Myocyte (in vitro differentiated cells): ENCODE measurements around the gene GRID2. TPM values are rescaled to one million over a fixed set of nuclear protein-coding genes. Genes with fewer than 3 reads are reported as not detected.
A peak's percentile ranks its signal among the peaks of the same experiment; 100 is the strongest.

Experiments
- DNase-seq: peaks from one replicate; pipeline ENCODE4 v3.0.0-alpha.2; 2012; ENCODE audit warnings: low read depth
- total RNA-seq: library from RNA; depleted of rRNA; stranded (reverse); fragments of >200 nt; gene quantifications from 2 replicates; pipeline ENCODE4 v1.2.3, GENCODE V29; 2014

GRID2 gene
- total RNA-seq, 1 donor from 2014 or later = 0.16 TPM

GRCh38 chr4:93732509-93732908, 1428.7 kb downstream of the GRID2 start:
- no peak for DNase-seq

DNA sequence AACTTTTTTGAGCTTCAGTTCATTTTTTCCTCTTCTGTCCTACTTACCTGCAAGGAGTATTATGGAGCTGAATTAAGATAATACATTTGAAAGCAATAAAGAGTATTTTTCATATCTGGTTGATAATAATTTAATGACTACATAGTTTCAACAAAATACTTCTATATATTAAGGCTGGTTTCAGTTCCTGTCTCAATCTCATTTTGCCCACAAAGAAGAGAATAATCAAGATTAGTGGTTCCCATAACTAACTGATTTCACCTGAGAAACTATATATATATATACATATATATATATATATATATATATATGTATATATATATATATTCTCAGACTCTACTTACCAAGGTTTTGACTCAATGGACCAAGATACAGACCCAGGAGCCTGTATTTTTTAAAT, 1437.1 kb downstream of the GRID2 start:
- no peak for DNase-seq

DNA sequence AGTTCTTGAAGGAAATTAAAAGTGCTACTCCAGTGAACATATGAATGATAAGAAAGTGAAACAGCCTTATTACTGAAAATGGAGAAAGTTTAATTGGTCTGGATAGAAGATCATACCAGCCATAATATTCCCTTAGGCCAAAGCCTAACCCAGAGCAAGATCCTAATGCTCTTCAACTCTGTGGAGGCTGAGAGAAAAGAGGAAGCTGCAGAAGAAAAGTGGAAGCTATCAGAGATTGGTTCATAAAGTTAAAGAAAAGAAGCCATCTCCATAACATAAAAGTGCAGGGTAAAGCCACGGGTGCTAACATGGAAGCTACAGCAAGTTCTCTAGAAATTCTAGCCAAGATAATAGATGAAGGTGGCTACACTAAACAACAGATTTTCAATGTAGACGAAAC, 1439.3 kb downstream of the GRID2 start:
- no peak for DNase-seq

DNA sequence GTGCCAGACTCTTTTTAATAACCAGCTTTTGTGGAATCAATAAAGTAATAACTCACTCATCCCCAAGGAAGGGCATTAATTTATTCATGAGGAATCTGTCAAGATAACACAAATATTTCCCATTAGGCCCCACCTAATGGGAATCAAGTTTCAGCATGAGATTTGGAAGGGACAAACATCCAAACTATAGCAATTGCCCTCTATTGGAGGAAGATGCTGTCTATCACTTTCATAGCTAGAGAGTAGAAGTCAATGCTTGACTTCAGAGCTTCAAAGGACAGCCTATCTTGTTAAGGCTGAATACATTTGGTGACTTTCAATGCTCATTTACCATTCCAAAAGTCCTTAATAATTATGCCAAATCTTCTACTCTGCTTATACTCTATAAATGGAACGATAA, 1439.9 kb downstream of the GRID2 start:
- no peak for DNase-seq

DNA sequence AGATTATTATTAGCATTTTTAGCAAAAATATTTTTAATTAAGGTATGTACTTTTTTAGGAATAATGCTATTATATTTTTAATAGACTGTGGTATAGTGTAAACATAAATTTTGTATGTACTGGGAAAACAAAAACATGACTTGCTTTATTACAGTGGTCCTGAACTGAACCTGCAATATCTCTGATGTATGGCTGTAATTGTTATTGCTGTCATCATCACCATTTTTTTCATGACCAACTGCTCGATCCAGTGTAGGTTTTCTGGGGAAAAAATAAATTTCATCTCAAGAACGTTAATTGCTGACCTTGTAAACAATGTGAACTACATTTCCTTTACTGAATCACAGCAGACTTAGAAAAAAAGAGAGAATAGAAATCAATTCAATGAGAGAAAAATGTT, 1441.2 kb downstream of the GRID2 start:
- DNase-seq = no peak

DNA sequence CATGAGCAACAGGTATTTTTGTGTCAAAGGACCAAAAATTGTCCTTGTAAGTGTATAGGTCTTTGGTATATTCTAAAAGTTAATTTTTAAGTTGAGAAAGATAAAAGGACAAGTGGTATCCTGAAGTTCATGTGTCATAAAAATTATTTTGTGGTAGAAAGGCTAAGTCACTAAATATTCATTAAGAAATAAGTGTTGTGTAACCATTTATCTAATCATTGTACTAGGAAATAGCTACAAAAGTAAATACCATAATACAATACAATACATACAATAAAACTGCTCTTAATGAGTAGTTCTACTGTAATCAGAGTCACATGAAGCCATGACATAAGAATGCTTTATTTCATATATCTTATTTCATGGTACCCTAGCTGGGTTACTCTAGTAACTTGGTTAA, 1442.3 kb downstream of the GRID2 start:
- DNase-seq = no peak

DNA sequence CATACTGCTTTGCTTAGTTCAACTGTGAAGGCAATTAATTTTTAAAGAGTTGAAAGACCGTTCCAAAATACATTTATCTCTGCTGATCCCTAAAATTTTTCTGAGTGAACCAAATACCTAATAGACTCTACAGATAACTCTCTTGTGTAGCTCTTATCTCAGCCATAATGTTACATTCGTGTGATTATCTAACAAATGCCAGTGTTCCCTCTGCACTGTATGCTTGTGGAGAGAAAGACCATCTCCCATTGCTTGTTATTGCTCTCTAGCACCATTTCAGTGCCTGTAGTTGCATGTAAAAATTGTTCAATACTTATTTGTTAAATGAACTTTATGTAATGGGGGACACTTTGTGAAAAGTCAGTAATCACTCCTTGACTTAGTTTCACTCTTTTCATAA, 1443.5 kb downstream of the GRID2 start:
- no peak for DNase-seq

- no peak for DNase-seq
Observed at GRCh38 chr4:93748373-93749291, 1444.9 kb downstream of the GRID2 start.

DNA sequence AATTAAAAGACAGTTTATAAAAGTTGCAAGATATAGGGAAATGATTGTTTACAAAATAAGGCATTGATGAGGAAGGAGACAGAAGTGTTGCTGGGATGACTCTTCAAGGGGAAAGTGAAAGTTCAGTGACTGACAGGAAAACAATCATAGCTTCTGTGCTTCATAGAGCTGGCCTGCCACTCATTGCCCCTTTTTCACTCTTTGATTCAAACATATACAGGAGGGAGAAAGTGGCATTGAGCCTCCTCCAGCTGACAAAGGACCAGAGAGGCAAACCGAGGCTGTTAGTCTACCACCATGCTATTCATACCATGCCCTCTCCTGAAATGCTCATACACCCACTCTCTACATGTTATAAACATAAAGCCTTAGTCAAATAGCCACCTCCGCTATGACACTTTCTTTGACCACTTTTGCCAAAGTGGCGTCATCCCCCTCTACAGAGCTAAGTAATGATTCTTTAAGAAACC, 1445.6 kb downstream of the GRID2 start:
- no peak for DNase-seq

GRCh38 chr4:93751411-93751810, 1447.6 kb downstream of the GRID2 start:
- DNase-seq = no peak

DNA sequence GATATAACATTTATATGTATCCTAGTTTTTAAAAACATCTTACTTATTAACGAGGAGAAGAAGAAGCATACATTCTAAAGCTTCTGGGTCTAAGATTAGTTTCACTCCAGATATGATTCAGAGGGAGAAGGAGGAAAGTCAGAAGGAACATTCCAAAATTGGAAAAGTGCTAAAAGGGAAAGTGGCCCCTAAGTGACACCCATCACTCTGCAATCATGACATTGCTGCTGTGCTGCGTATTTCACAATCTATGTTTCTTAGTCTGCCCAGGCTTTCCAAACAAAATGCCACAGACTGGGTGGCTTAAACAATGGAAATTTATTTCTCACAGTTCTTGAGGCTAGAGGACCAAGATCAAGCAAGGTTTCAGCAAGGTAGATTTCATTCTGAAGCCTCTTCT, 1452.3 kb downstream of the GRID2 start:
- no peak for DNase-seq

GRCh38 chr4:93759506-93759905, 1455.7 kb downstream of the GRID2 start:
- no peak for DNase-seq

DNA sequence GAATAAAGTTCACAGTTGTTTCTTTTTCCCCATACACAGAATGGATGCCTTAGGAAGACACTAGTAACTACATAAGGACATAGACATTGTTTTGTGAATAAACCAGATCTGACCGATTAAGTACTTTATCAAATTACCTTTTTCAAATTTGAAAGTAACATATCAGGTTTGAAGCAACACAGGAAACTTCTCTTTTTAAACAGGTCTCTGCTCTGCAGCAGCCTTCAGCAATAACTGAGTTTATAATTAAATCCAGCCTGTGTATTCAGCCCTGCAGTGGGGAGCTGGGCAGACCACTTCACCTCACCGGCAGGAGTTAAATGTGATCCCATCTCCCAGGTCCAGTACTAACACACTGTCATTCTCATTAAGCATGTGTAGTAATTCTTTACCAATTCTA, 1456.5 kb downstream of the GRID2 start:
- DNase-seq = no peak

DNA sequence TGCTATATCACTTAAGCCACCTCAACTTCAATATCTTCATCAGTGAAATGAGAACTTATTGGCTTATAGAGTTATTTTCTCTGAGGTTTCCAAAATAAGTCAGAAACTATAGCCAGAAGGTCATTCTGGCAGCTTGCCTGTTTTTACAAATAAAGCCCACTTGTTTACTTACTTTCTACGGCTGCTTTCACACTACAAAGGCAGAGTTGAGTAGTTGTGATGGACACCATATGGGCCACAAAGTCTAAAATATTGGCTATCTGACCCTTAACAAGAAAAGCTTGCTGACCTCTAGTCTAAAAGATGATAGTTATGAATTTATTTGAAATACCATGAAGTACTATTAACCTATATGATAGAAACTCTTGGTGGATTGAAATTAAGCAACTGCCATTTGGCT, 1457.5 kb downstream of the GRID2 start:
- no peak for DNase-seq

DNA sequence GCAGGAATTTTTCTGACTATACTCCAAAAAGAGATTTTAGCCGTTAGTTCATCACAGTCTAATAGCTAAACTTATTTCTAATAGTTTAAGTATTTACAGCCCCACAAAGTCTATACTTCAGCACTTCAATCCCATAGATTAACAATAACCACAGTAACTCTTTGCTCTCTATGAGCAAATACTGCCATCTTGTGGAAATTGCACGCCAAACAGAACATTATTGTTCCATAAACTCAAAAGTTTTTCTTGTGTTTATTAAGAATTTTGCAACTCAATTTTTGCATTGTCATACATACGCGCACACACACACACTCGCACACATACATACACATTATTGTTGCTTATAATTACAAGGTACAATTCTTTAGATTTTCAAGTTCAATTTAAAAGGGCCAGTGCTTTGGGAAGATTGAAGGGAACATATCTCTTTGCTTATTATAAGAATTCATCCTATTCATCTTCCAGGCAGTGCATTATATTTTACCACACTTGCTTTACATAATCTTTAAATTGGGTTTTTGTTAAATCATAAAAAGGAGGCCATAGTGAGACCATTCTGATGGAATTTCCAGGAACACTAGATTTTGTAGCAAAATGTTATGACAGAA, 1461.0 kb downstream of the GRID2 start:
- DNase-seq = peak; percentile 50

GRCh38 chr4:93767917-93768316, 1464.2 kb downstream of the GRID2 start:
- no peak for DNase-seq

DNA sequence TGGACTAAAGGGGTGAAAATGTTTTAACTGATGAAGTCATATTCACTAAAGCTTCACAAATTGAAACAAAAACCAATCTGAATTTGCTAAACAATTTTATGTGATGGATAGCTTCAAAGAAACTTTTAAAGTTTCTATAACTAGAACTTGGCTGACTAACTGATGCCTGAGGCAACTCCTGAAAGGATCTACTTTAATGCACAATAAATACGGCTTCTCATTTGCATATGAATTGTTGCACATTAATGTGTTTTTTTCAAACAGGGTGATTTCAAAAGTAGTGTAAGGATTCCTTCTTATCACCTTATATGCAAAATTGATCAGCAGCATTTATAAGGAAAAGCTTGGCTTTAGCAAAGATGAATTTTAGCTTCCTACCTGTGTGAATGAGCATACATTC, 1466.4 kb downstream of the GRID2 start:
- no peak for DNase-seq

DNA sequence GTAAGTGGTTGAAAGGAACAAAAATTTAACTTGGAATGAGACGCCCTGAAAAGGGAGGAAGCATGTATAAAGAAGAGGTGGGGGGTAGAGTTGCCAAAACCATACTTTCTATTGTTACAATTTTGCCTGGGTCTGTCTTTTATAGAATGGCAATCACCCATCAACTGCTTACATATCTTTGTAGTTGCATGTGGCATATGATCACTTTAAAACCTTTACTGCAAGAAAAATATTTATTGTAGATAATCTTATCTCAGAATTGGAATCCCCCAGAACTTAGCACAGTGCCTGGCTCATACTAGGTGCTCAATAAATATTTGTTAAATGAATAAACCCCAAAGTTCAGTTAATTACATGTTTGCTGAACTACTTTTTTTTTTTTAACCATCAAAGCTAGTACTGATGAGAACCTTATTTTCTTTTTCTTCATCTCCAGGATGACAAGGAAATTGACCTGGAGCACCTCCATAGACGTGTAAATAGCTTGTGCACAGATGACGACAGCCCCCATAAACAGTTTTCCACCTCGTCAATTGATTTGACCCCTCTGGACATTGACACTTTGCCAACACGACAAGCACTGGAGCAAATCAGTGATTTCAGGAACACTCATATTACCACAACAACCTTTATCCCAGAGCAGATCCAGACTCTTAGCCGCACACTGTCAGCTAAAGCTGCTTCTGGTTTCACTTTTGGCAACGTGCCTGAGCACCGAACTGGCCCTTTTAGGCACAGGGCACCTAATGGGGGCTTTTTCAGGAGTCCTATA, 1468.1 kb downstream of the GRID2 start:
- no peak for DNase-seq

- no peak for DNase-seq
Observed at GRCh38 chr4:93772858-93773257, 1469.1 kb downstream of the GRID2 start.

- no peak for DNase-seq
Observed at GRCh38 chr4:93775551-93775950, 1471.8 kb downstream of the GRID2 start.

- DNase-seq = peak; percentile 14
Observed at GRCh38 chr4:93776386-93777080, 1472.8 kb downstream of the GRID2 start.
